ENCODE results near the gene GOLGA2.

Gene GOLGA2

GRCh38 chr9:128309551-128309950, 33.7 kb upstream of the GOLGA2 start:
- Mint-ChIP-seq H3K9me3 (no peaks in the 10 kb centered on the region), H3K27ac (no peak overlapping the region), H3K4me3 (no peak overlapping the region), H3K36me3 (ENCODE audit: insufficient read depth) (peaks cover 45% of the 10 kb centered on the region), H3K4me1 (ENCODE audit: low read depth in 2 of 2) (no peaks in the 10 kb centered on the region), H3K27me3 (no peaks in the 10 kb centered on the region)
- no peak for ATAC-seq (replicated peaks)
- no peak for DNase-seq

GRCh38 chr9:128304971-128305288, 29.1 kb upstream of the GOLGA2 start:
- peak overlapping the region in 1 of 2 donors; percentile 3 for H3K27ac Mint-ChIP-seq
- no peak for DNase-seq
- ATAC-seq (replicated peaks) = no peak
- H3K4me3 Mint-ChIP-seq = no peak overlapping the region
- no peaks in the 10 kb centered on the region for H3K9me3 Mint-ChIP-seq
- H3K4me1 Mint-ChIP-seq (ENCODE audit: low read depth in 2 of 2) = no peaks in the 10 kb centered on the region
- H3K36me3 Mint-ChIP-seq (ENCODE audit: insufficient read depth) = peaks cover 15% of the 10 kb centered on the region
- H3K27me3 Mint-ChIP-seq = no peaks in the 10 kb centered on the region

GRCh38 chr9:128304136-128304970, 28.5 kb upstream of the GOLGA2 start:
- no peaks in the 10 kb centered on the region for H3K4me1 Mint-ChIP-seq (ENCODE audit: low read depth in 2 of 2)
- peaks cover 12% of the 10 kb centered on the region for H3K36me3 Mint-ChIP-seq (ENCODE audit: insufficient read depth)
- ATAC-seq (replicated peaks) (no peak), DNase-seq (no peak)
- no peak overlapping the region for H3K4me3 Mint-ChIP-seq
- H3K9me3 Mint-ChIP-seq = no peaks in the 10 kb centered on the region
- no peak overlapping the region for H3K27ac Mint-ChIP-seq
- no peaks in the 10 kb centered on the region for H3K27me3 Mint-ChIP-seq

GRCh38 chr9:128298535-128299482, 23.0 kb upstream of the GOLGA2 start:
- Mint-ChIP-seq H3K4me1 (ENCODE audit: low read depth in 2 of 2) (no peaks in the 10 kb centered on the region), H3K4me3 (no peak overlapping the region), H3K27me3 (no peaks in the 10 kb centered on the region), H3K27ac (no peak overlapping the region), H3K36me3 (ENCODE audit: insufficient read depth) (no peaks in the 10 kb centered on the region), H3K9me3 (no peaks in the 10 kb centered on the region)
- ATAC-seq (replicated peaks) = no peak
- no peak for DNase-seq

GRCh38 chr9:128297221-128297773, 21.5 kb upstream of the GOLGA2 start:
- no peaks in the 10 kb centered on the region for H3K4me1 Mint-ChIP-seq (ENCODE audit: low read depth in 2 of 2)
- no peak for DNase-seq
- no peak overlapping the region for H3K27ac Mint-ChIP-seq
- H3K36me3 Mint-ChIP-seq (ENCODE audit: insufficient read depth) = no peaks in the 10 kb centered on the region
- no peaks in the 10 kb centered on the region for H3K27me3 Mint-ChIP-seq
- H3K4me3 Mint-ChIP-seq = no peak overlapping the region
- no peak for ATAC-seq (replicated peaks)
- no peaks in the 10 kb centered on the region for H3K9me3 Mint-ChIP-seq

GRCh38 chr9:128296340-128297220, 20.8 kb upstream of the GOLGA2 start:
- Mint-ChIP-seq H3K36me3 (ENCODE audit: insufficient read depth) (no peaks in the 10 kb centered on the region), H3K4me3 (no peak overlapping the region), H3K27me3 (no peaks in the 10 kb centered on the region), H3K27ac (no peak overlapping the region), H3K4me1 (ENCODE audit: low read depth in 2 of 2) (no peaks in the 10 kb centered on the region), H3K9me3 (no peaks in the 10 kb centered on the region)
- no peak for ATAC-seq (replicated peaks)
- no peak for DNase-seq

- H3K9me3 Mint-ChIP-seq = no peaks in the 10 kb centered on the region
- no peak overlapping the region for H3K27ac Mint-ChIP-seq
- no peak for ATAC-seq (replicated peaks)
- no peaks in the 10 kb centered on the region for H3K27me3 Mint-ChIP-seq
- no peaks in the 10 kb centered on the region for H3K36me3 Mint-ChIP-seq (ENCODE audit: insufficient read depth)
- no peak overlapping the region for H3K4me3 Mint-ChIP-seq
- no peak for DNase-seq
- no peaks in the 10 kb centered on the region for H3K4me1 Mint-ChIP-seq (ENCODE audit: low read depth in 2 of 2)
Measured at GRCh38 chr9:128294142-128294541, 18.3 kb upstream of the GOLGA2 start.

- Mint-ChIP-seq H3K4me1 (ENCODE audit: low read depth in 2 of 2) (no peaks in the 10 kb centered on the region), H3K27ac (no peak overlapping the region), H3K36me3 (ENCODE audit: insufficient read depth) (no peaks in the 10 kb centered on the region), H3K4me3 (no peak overlapping the region), H3K27me3 (no peaks in the 10 kb centered on the region), H3K9me3 (no peaks in the 10 kb centered on the region)
- DNase-seq (no peak), ATAC-seq (replicated peaks) (no peak)
Measured at GRCh38 chr9:128293091-128293490, 17.3 kb upstream of the GOLGA2 start.

- H3K4me3 Mint-ChIP-seq = no peak overlapping the region
- no peaks in the 10 kb centered on the region for H3K27me3 Mint-ChIP-seq
- ATAC-seq (replicated peaks) = no peak
- no peak for DNase-seq
- H3K36me3 Mint-ChIP-seq (ENCODE audit: insufficient read depth) = peaks cover 5% of the 10 kb centered on the region
- H3K9me3 Mint-ChIP-seq = no peaks in the 10 kb centered on the region
- no peaks in the 10 kb centered on the region for H3K4me1 Mint-ChIP-seq (ENCODE audit: low read depth in 2 of 2)
- H3K27ac Mint-ChIP-seq = no peak overlapping the region
Measured at GRCh38 chr9:128292009-128292408, 16.2 kb upstream of the GOLGA2 start.

GRCh38 chr9:128288273-128289004, 12.6 kb upstream of the GOLGA2 start:
- peaks cover 17% of the 10 kb centered on the region for H3K36me3 Mint-ChIP-seq (ENCODE audit: insufficient read depth)
- H3K4me1 Mint-ChIP-seq (ENCODE audit: low read depth in 2 of 2) = no peaks in the 10 kb centered on the region
- H3K4me3 Mint-ChIP-seq = no peak overlapping the region
- DNase-seq = no peak
- no peaks in the 10 kb centered on the region for H3K9me3 Mint-ChIP-seq
- ATAC-seq (replicated peaks) = no peak
- no peaks in the 10 kb centered on the region for H3K27me3 Mint-ChIP-seq
- H3K27ac Mint-ChIP-seq = no peak overlapping the region

GRCh38 chr9:128286440-128286839, 10.6 kb upstream of the GOLGA2 start:
- Mint-ChIP-seq H3K27ac (peak overlapping the region in 1 of 2 donors; percentile 62), H3K4me1 (ENCODE audit: low read depth in 2 of 2) (no peaks in the 10 kb centered on the region), H3K4me3 (no peak overlapping the region), H3K27me3 (no peaks in the 10 kb centered on the region), H3K9me3 (no peaks in the 10 kb centered on the region), H3K36me3 (ENCODE audit: insufficient read depth) (peaks cover 17% of the 10 kb centered on the region)
- ATAC-seq (replicated peaks) (no peak), DNase-seq (no peak)

GRCh38 chr9:128285033-128285784, 9.4 kb upstream of the GOLGA2 start:
- no peaks in the 10 kb centered on the region for H3K4me1 Mint-ChIP-seq (ENCODE audit: low read depth in 2 of 2)
- DNase-seq (no peak), ATAC-seq (replicated peaks) (no peak)
- H3K27me3 Mint-ChIP-seq = no peaks in the 10 kb centered on the region
- H3K4me3 Mint-ChIP-seq = no peak overlapping the region
- H3K9me3 Mint-ChIP-seq = no peaks in the 10 kb centered on the region
- peaks cover 17% of the 10 kb centered on the region for H3K36me3 Mint-ChIP-seq (ENCODE audit: insufficient read depth)
- H3K27ac Mint-ChIP-seq = peak overlapping the region; percentile 12 to 36

Measured in effector memory CD8-positive, alpha-beta T cell (primary cell).